CD4-positive, alpha-beta T cell (primary cell): ENCODE measurements around the gene U2AF1. TPM values are rescaled to one million over a fixed set of nuclear protein-coding genes. Genes with fewer than 3 reads are reported as not detected.
"Not testable (repeated sequence)": the region's sequence is repeated elsewhere in the genome, so short reads cannot be mapped to it uniquely, and the experiment has no call there.

Source experiments
- ATAC-seq: fragments of 200-7000 bp; cut with Tn5 transposase; one replicate; pipeline ENCODE4 v1.10.0; 2022; ENCODE audit warnings: mild to moderate bottlenecking; ENCODE audit not compliant: poor library complexity
- CTCF ChIA-PET: fragments of 350-600 bp; sonication (Branson Sonifier 250); formaldehyde crosslinking; loops from one replicate; lab custom pipeline; 2021; ENCODE audit warnings: antibody characterized with exemption, inconsistent platforms; lab: Charles Lee
- POLR2A ChIA-PET: fragments of 350-600 bp; sonication (Branson Sonifier 250); formaldehyde crosslinking; loops from one replicate; lab custom pipeline; 2021; ENCODE audit warnings: antibody characterized with exemption, inconsistent platforms; lab: Charles Lee
- DNase-seq, 14 experiments: peaks; one replicate each; pipeline ENCODE4 v3.0.0-alpha.2; 2013 to 2020; ENCODE audit warnings: mixed read lengths in 2 of 14
- H3K27ac ChIP-seq, 2 donors: one replicate each; pipeline versions ENCODE4 v1.5.1 to v1.7.0; 2013; ENCODE audit warnings: low read length in 2 of 2, low read depth in 1 of 2, mild to moderate bottlenecking in 1 of 2
- H3K27me3 ChIP-seq, 2 experiments: 1 replicate in 1 of 2; 2 replicates in 1 of 2; pipeline versions ENCODE4 v1.6.1 to v1.7.0; 2013; ENCODE audit warnings: low read length in 2 of 2, control low read depth in 1 of 2, mild to moderate bottlenecking in 1 of 2, moderate library complexity in 1 of 2; ENCODE audit not compliant: insufficient read depth in 2 of 2, control insufficient read depth in 1 of 2
- H3K36me3 ChIP-seq: one replicate; pipeline ENCODE4 v1.6.1; 2013; ENCODE audit warnings: low read length, control low read depth; ENCODE audit not compliant: insufficient read depth
- H3K4me1 ChIP-seq: one replicate; pipeline ENCODE4 v1.6.1; 2013; ENCODE audit warnings: low read length, control low read depth; ENCODE audit not compliant: insufficient read depth
- H3K4me3 ChIP-seq: one replicate; pipeline ENCODE4 v1.5.1; 2013; ENCODE audit warnings: mild to moderate bottlenecking, low read length, moderate library complexity
- H3K9me3 ChIP-seq, 2 experiments: 1 replicate in 1 of 2; 2 replicates in 1 of 2; pipeline versions ENCODE4 v1.6.1 to v1.7.0; 2013; ENCODE audit warnings: low read length in 2 of 2, mild to moderate bottlenecking in 2 of 2, control low read depth in 1 of 2, moderate library complexity in 1 of 2; ENCODE audit not compliant: control insufficient read depth in 1 of 2, insufficient read depth in 1 of 2
- H3K27ac Mint-ChIP-seq: one replicate; pipeline ENCODE4 v1.8.0; 2020; ENCODE audit warnings: mixed read lengths
- H3K27me3 Mint-ChIP-seq: one replicate; pipeline ENCODE4 v1.8.0; 2021; ENCODE audit warnings: mixed read lengths
- H3K36me3 Mint-ChIP-seq: one replicate; pipeline ENCODE4 v1.8.0; 2021; ENCODE audit warnings: low read depth, mixed read lengths
- H3K4me1 Mint-ChIP-seq: one replicate; pipeline ENCODE4 v1.8.0; 2021; ENCODE audit warnings: low read depth, mixed read lengths
- H3K4me3 Mint-ChIP-seq: one replicate; pipeline ENCODE4 v1.8.0; 2020; ENCODE audit warnings: mild to moderate bottlenecking, mixed read lengths
- H3K9me3 Mint-ChIP-seq: one replicate; pipeline ENCODE4 v1.8.0; 2020; ENCODE audit warnings: mixed read lengths
- intact Hi-C, 2 experiments: fragments of 100-400 bp; cut with DNase I in 1 of 2; cut with micrococcal nuclease in 1 of 2; formaldehyde crosslinking; loops; one replicate each; pipeline versions ENCODE4 v1.15.1 to v1.9.0; 2023 to 2025; cut with DNase I, micrococcal nuclease
- polyA plus RNA-seq, 2 donors: library from polyadenylated mRNA; unstranded; fragments of 120-200 nt; gene quantifications; one replicate each; pipeline ENCODE4 v1.2.1, GENCODE V29; 2013
- total RNA-seq, 174 experiments: library from RNA in 2 of 174; stranded (reverse) in 2 of 174; gene quantifications; one replicate each; pipeline ENCODE4 v1.2.3 and lab custom pipeline; 2021 to 2026

The U2AF1 gene
- total RNA-seq (10 to 100 TPM; 12.3 to 13.6 TPM), total RNA-seq (lab: John Stamatoyannopoulos, UW) (1.4 to 27.0 (median 8.6) reads per million in 172 experiments)
- polyA plus RNA-seq (2013, experiment 1 of 2) = 64.4 TPM
- 106 TPM for polyA plus RNA-seq (2013, experiment 2 of 2)

- CTCF ChIA-PET, H3K9me3 Mint-ChIP-seq, H3K9me3 ChIP-seq, H3K27me3 ChIP-seq, H3K36me3 Mint-ChIP-seq, H3K36me3 ChIP-seq, POLR2A ChIA-PET, H3K27me3 Mint-ChIP-seq, H3K4me1 ChIP-seq, H3K27ac Mint-ChIP-seq, intact Hi-C loops, H3K4me3 Mint-ChIP-seq, H3K4me1 Mint-ChIP-seq: not testable (repeated sequence)
- H3K4me3 ChIP-seq = peak within 1 kb of the TSS; percentile 50
- DNase-seq (peak in 9 of 14 experiments; percentile 33 to 80 (median 52)), ATAC-seq (peak; percentile 91)
- peak within 1 kb of the TSS in 1 of 2 donors; percentile 34 for H3K27ac ChIP-seq
Observed at GRCh38 chr21:43106965-43107793, at the start of gene U2AF1. Gene U2AF1, minus strand, starts transcription at chr21:43107570. Its CDS starts 76 bp downstream, at chr21:43107494.

GRCh38 chr21:43153601-43154000 lies 46.2 kb upstream of the U2AF1 start:
- POLR2A ChIA-PET, ATAC-seq, H3K4me3 ChIP-seq: not testable (repeated sequence)

GRCh38 chr21:43149344-43149743 lies 42.0 kb upstream of the U2AF1 start:
- H3K4me1 ChIP-seq, H3K27me3 Mint-ChIP-seq, DNase-seq, ATAC-seq, H3K36me3 ChIP-seq, H3K4me1 Mint-ChIP-seq, H3K4me3 Mint-ChIP-seq, H3K36me3 Mint-ChIP-seq, CTCF ChIA-PET, H3K4me3 ChIP-seq, H3K27me3 ChIP-seq, H3K9me3 Mint-ChIP-seq, POLR2A ChIA-PET, H3K9me3 ChIP-seq, intact Hi-C loops, H3K27ac ChIP-seq, H3K27ac Mint-ChIP-seq: not testable (repeated sequence)

More at GRCh38 chr21:43153601-43154000, 46.2 kb upstream of the U2AF1 start:
- H3K27me3 ChIP-seq, H3K4me3 Mint-ChIP-seq, H3K9me3 ChIP-seq, H3K36me3 ChIP-seq, H3K27ac Mint-ChIP-seq, H3K9me3 Mint-ChIP-seq, H3K4me1 ChIP-seq, H3K36me3 Mint-ChIP-seq, CTCF ChIA-PET, H3K4me1 Mint-ChIP-seq, H3K27ac ChIP-seq, H3K27me3 Mint-ChIP-seq, intact Hi-C loops, DNase-seq: not testable (repeated sequence)

- intact Hi-C loops = not testable (repeated sequence)
Observed at GRCh38 chr21:43147999-43148398, 40.6 kb upstream of the U2AF1 start.

GRCh38 chr21:43146637-43147036 lies 39.3 kb upstream of the U2AF1 start:
- H3K36me3 Mint-ChIP-seq, H3K4me3 ChIP-seq, H3K36me3 ChIP-seq, H3K4me1 ChIP-seq, POLR2A ChIA-PET, H3K27me3 Mint-ChIP-seq, intact Hi-C loops, H3K27ac Mint-ChIP-seq, ATAC-seq, H3K27me3 ChIP-seq, CTCF ChIA-PET, H3K9me3 Mint-ChIP-seq, H3K4me3 Mint-ChIP-seq, DNase-seq, H3K4me1 Mint-ChIP-seq, H3K27ac ChIP-seq, H3K9me3 ChIP-seq: not testable (repeated sequence)

More at GRCh38 chr21:43147999-43148398, 40.6 kb upstream of the U2AF1 start:
- DNase-seq, H3K27ac Mint-ChIP-seq, POLR2A ChIA-PET, H3K27me3 ChIP-seq, H3K36me3 Mint-ChIP-seq, ATAC-seq, H3K4me3 Mint-ChIP-seq, H3K36me3 ChIP-seq, H3K27ac ChIP-seq, H3K4me1 ChIP-seq, H3K27me3 Mint-ChIP-seq, H3K4me1 Mint-ChIP-seq, CTCF ChIA-PET, H3K9me3 Mint-ChIP-seq, H3K9me3 ChIP-seq, H3K4me3 ChIP-seq: not testable (repeated sequence)

- CTCF ChIA-PET, H3K27ac ChIP-seq, POLR2A ChIA-PET, H3K27me3 ChIP-seq, H3K36me3 Mint-ChIP-seq, H3K27ac Mint-ChIP-seq, DNase-seq, H3K4me1 ChIP-seq, H3K9me3 Mint-ChIP-seq, H3K4me3 ChIP-seq, H3K36me3 ChIP-seq, ATAC-seq, H3K9me3 ChIP-seq, intact Hi-C loops, H3K4me3 Mint-ChIP-seq, H3K4me1 Mint-ChIP-seq, H3K27me3 Mint-ChIP-seq: not testable (repeated sequence)
Observed at GRCh38 chr21:43141407-43141806, 34.0 kb upstream of the U2AF1 start.

GRCh38 chr21:43138944-43139343 lies 31.6 kb upstream of the U2AF1 start:
- ATAC-seq, H3K9me3 ChIP-seq, POLR2A ChIA-PET, H3K27ac ChIP-seq, H3K4me3 ChIP-seq, H3K27ac Mint-ChIP-seq, H3K27me3 ChIP-seq, CTCF ChIA-PET, H3K9me3 Mint-ChIP-seq, H3K4me1 ChIP-seq, H3K4me1 Mint-ChIP-seq, H3K4me3 Mint-ChIP-seq, intact Hi-C loops, DNase-seq, H3K36me3 ChIP-seq, H3K36me3 Mint-ChIP-seq, H3K27me3 Mint-ChIP-seq: not testable (repeated sequence)
